IMR-90 (cell line): Measurements from ENCODE around the gene BNIP5. TPM values are rescaled to one million over a fixed set of nuclear protein-coding genes. Genes with fewer than 3 reads are reported as not detected.

Source experiments
- ATAC-seq: fragments of 200-7000 bp; cut with Tn5 transposase; 2 replicates; pipeline ENCODE4 v1.9.1; 2020; ENCODE audit warnings: low read depth, mild to moderate bottlenecking, moderate library complexity
- BruUV-seq: library from RNA; stranded (reverse); fragments of 400-500 nt; replicated peaks from 2 replicates; lab custom pipeline; 2021; lab: Mats Ljungman, UMichigan
- CTCF ChIA-PET: fragments of 300-600 bp; formaldehyde crosslinking; extraction: SDS; loops from one replicate; lab custom pipeline; 2021; ENCODE audit warnings: antibody characterized with exemption; lab: Yijun Ruan, JAX
- POLR2A ChIA-PET: fragments of 300-600 bp; sonication (Branson Sonifier 250); formaldehyde crosslinking; loops from one replicate; lab custom pipeline; 2022; ENCODE audit warnings: antibody characterized with exemption; ENCODE audit not compliant: unreplicated experiment; lab: Charles Lee
- DNase-seq: peaks from one replicate; pipeline ENCODE4 v3.0.0; 2013
- H2AFZ ChIP-seq: replicated peaks from 2 replicates; pipeline ENCODE3; 2013; ENCODE audit warnings: low read length, mild to moderate bottlenecking; ENCODE audit not compliant: poor library complexity
- H2AK5ac ChIP-seq: 2 replicates; pipeline ENCODE4 v1.6.1; 2013; ENCODE audit warnings: low read depth, low read length, inconsistent platforms
- H2AK9ac ChIP-seq: replicated peaks from 2 replicates; pipeline ENCODE3; 2013; ENCODE audit warnings: mild to moderate bottlenecking, low read depth, low read length, moderate library complexity; ENCODE audit not compliant: poor library complexity
- H2BK120ac ChIP-seq: 2 replicates; pipeline ENCODE4 v1.6.1; 2013; ENCODE audit warnings: low read depth, low read length, inconsistent platforms
- H2BK15ac ChIP-seq: 3 replicates; pipeline ENCODE4 v1.6.1; 2013; ENCODE audit warnings: low read depth, low read length, inconsistent platforms
- H2BK20ac ChIP-seq: 2 replicates; pipeline ENCODE4 v1.6.1; 2013; ENCODE audit warnings: low read depth, mild to moderate bottlenecking, inconsistent platforms, low read length, moderate library complexity
- H2BK5ac ChIP-seq: 2 replicates; pipeline ENCODE4 v1.6.1; 2013; ENCODE audit warnings: mild to moderate bottlenecking, low read depth, low read length, inconsistent platforms; ENCODE audit not compliant: poor library complexity, severe bottlenecking
- H3K14ac ChIP-seq: replicated peaks from 2 replicates; pipeline ENCODE4 v1.6.1; 2013; ENCODE audit warnings: low read depth, low read length, inconsistent platforms
- H3K18ac ChIP-seq: 2 replicates; pipeline ENCODE4 v1.6.1; 2013; ENCODE audit warnings: low read depth, low read length, control low read depth
- H3K23ac ChIP-seq: 2 replicates; pipeline ENCODE4 v1.6.1; 2013; ENCODE audit warnings: low read depth, low read length, inconsistent platforms
- H3K27ac ChIP-seq: 2 replicates; pipeline ENCODE4 v1.5.1; 2013; ENCODE audit warnings: mild to moderate bottlenecking, control low read depth, low read length; ENCODE audit not compliant: insufficient read depth
- H3K27me3 ChIP-seq: 2 replicates; pipeline ENCODE4 v1.6.1; 2013; ENCODE audit warnings: low read length; ENCODE audit not compliant: control insufficient read depth, insufficient read depth
- H3K36me3 ChIP-seq: 2 replicates; pipeline ENCODE4 v1.6.1; 2013; ENCODE audit warnings: low read length, mixed read lengths; ENCODE audit not compliant: control insufficient read depth, insufficient read depth
- H3K4ac ChIP-seq: 2 replicates; pipeline ENCODE4 v1.6.1; 2013; ENCODE audit warnings: low read depth, low read length, inconsistent platforms
- H3K4me1 ChIP-seq: 2 replicates; pipeline ENCODE4 v1.6.1; 2013; ENCODE audit warnings: low read length, mixed read lengths; ENCODE audit not compliant: control insufficient read depth, insufficient read depth
- H3K4me2 ChIP-seq: 2 replicates; pipeline ENCODE4 v1.6.1; 2013; ENCODE audit warnings: low read depth, mild to moderate bottlenecking, control low read depth, low read length, moderate library complexity
- H3K4me3 ChIP-seq: 2 replicates; pipeline ENCODE4 v1.5.1; 2013; ENCODE audit warnings: low read depth, mild to moderate bottlenecking, control low read depth, low read length, moderate library complexity; ENCODE audit not compliant: insufficient read depth
- H3K56ac ChIP-seq: 2 replicates; pipeline ENCODE4 v1.6.1; 2013; ENCODE audit warnings: low read length, inconsistent platforms; ENCODE audit not compliant: insufficient read depth; ENCODE audit errors: extremely low read depth
- H3K79me1 ChIP-seq, 2 experiments: 2 replicates each; pipeline ENCODE4 v1.6.1; 2013; ENCODE audit warnings: low read length in 2 of 2, inconsistent platforms in 1 of 2, low read depth in 1 of 2
- H3K9ac ChIP-seq: 2 replicates; pipeline ENCODE4 v1.6.1; 2013; ENCODE audit warnings: low read depth, low read length, control low read depth
- H3K9me1 ChIP-seq: 2 replicates; pipeline ENCODE4 v1.6.1; 2013; ENCODE audit warnings: low read length, inconsistent platforms; ENCODE audit not compliant: insufficient read depth
- H3K9me3 ChIP-seq: 2 replicates; pipeline ENCODE4 v1.6.1; 2013; ENCODE audit warnings: low read length; ENCODE audit not compliant: control insufficient read depth, insufficient read depth
- H4K20me1 ChIP-seq: 2 replicates; pipeline ENCODE4 v1.6.1; 2013; ENCODE audit warnings: low read length, inconsistent platforms; ENCODE audit not compliant: insufficient read depth
- H4K5ac ChIP-seq: 2 replicates; pipeline ENCODE4 v1.6.1; 2013; ENCODE audit warnings: mild to moderate bottlenecking, low read depth, low read length, control low read depth
- H4K8ac ChIP-seq, 2 experiments: 2 replicates each; pipeline ENCODE4 v1.6.1; 2013; ENCODE audit warnings: low read depth in 2 of 2, low read length in 2 of 2, control low read depth in 1 of 2, inconsistent platforms in 1 of 2
- H4K91ac ChIP-seq: 2 replicates; pipeline ENCODE4 v1.6.1; 2013; ENCODE audit warnings: low read depth, low read length, inconsistent platforms; ENCODE audit not compliant: insufficient read depth
- BHLHE40 ChIP-seq: fragments of 150-350 bp; IDR thresholded peaks from 2 replicates; pipeline ENCODE4 v1.6.1; 2016; ENCODE audit warnings: mild to moderate bottlenecking, low read depth, low read length
- CEBPB ChIP-seq: IDR thresholded peaks from 2 replicates; pipeline ENCODE4 v1.6.1; 2012; ENCODE audit warnings: low read depth, low read length, improper control_type of control experiment
- CHD1 ChIP-seq: IDR thresholded peaks from 2 replicates; pipeline ENCODE4 v1.6.1; 2012; ENCODE audit warnings: low read depth, low read length, improper control_type of control experiment
- ELK1 ChIP-seq: fragments of 150-350 bp; IDR thresholded peaks from 2 replicates; pipeline ENCODE4 v1.6.1; 2016; ENCODE audit warnings: low read depth, mild to moderate bottlenecking, low read length, moderate library complexity, borderline replicate concordance
- FOS ChIP-seq: fragments of 150-350 bp; IDR thresholded peaks from 2 replicates; pipeline ENCODE4 v1.6.1; 2016; ENCODE audit warnings: low read depth, low read length
- MAFK ChIP-seq: IDR thresholded peaks from 2 replicates; pipeline ENCODE4 v1.6.1; 2012; ENCODE audit warnings: low read depth, low read length, improper control_type of control experiment
- MAZ ChIP-seq: IDR thresholded peaks from 2 replicates; pipeline ENCODE4 v1.6.1; 2012; ENCODE audit warnings: low read depth, mild to moderate bottlenecking, low read length, improper control_type of control experiment, moderate library complexity, borderline replicate concordance
- MXI1 ChIP-seq: IDR thresholded peaks from 2 replicates; pipeline ENCODE4 v1.6.1; 2012; ENCODE audit warnings: low read depth, mild to moderate bottlenecking, low read length, moderate library complexity, borderline replicate concordance
- NFE2L2 ChIP-seq: fragments of 150-350 bp; IDR thresholded peaks from 2 replicates; pipeline ENCODE4 v1.6.1; 2016; ENCODE audit warnings: low read depth, mild to moderate bottlenecking, low read length
- POLR2A ChIP-seq: IDR thresholded peaks from 2 replicates; pipeline ENCODE4 v1.6.1; 2012; ENCODE audit warnings: mild to moderate bottlenecking, low read depth, low read length
- RAD21 ChIP-seq: IDR thresholded peaks from 2 replicates; pipeline ENCODE4 v1.6.1; 2012; ENCODE audit warnings: low read length, improper control_type of control experiment
- RCOR1 ChIP-seq: IDR thresholded peaks from 2 replicates; pipeline ENCODE4 v1.6.1; 2012; ENCODE audit warnings: mild to moderate bottlenecking, low read length, improper control_type of control experiment; ENCODE audit not compliant: insufficient replicate concordance
- RFX5 ChIP-seq: IDR thresholded peaks from 2 replicates; pipeline ENCODE4 v1.8.0; 2012; ENCODE audit warnings: low read depth, mild to moderate bottlenecking, low read length, moderate library complexity
- SMC3 ChIP-seq: fragments of 150-350 bp; IDR thresholded peaks from 2 replicates; pipeline ENCODE4 v1.6.1; 2016; ENCODE audit warnings: low read depth, mild to moderate bottlenecking, antibody characterized with exemption, low read length, moderate library complexity
- USF2 ChIP-seq: fragments of 150-350 bp; IDR thresholded peaks from 2 replicates; pipeline ENCODE4 v1.6.1; 2017; ENCODE audit warnings: mild to moderate bottlenecking, antibody characterized with exemption, low read length, low read depth
- WGBS, 2 experiments: methylation state at CpG; one replicate each; pipeline versions ENCODE4 v1.1.5 to v1.1.7; 2013; ENCODE audit warnings: missing lambda C conversion rate in 2 of 2; ENCODE audit not compliant: insufficient read length in 1 of 2; ENCODE audit errors: extremely low coverage in 2 of 2; 5-methylcytosine and 5-hydroxymethylcytosine counted together
- dilution Hi-C: fragments of 300-500 bp; cut with HindIII; formaldehyde crosslinking; loops from one replicate; pipeline ENCODE4 v1.14.3; 2018; ENCODE audit warnings: low sequenced_read_pairs; ENCODE audit not compliant: unreplicated experiment
- in situ Hi-C: fragments of 300-500 bp; cut with MboI; formaldehyde crosslinking; loops from 3 replicates; pipeline ENCODE4 v1.14.3; 2019; ENCODE audit warnings: low sequenced_read_pairs, inconsistent platforms, mixed read lengths
- intact Hi-C: fragments of 100-400 bp; cut with micrococcal nuclease; formaldehyde crosslinking; loops from 2 replicates; pipeline ENCODE4 v1.10.0; 2022
- polyA plus RNA-seq, 3 experiments: library from polyadenylated mRNA; depleted of rRNA; stranded (reverse); fragments of >200 nt; gene quantifications; 2 replicates each; pipeline ENCODE4 v1.2.3, GENCODE V29; 2012; ENCODE audit warnings: low replicate concordance in 1 of 3
- total RNA-seq: library from RNA; depleted of rRNA; stranded (reverse); fragments of >200 nt; gene quantifications from 2 replicates; pipeline ENCODE4 v1.2.3, GENCODE V29; 2012
- TF ChIP-seq, protein P1 (sequence below): conservative IDR thresholded peaks from 2 replicates; pipeline ENCODE4 v1.5.1; 2012; ENCODE audit warnings: mild to moderate bottlenecking, low read depth, low read length, improper control_type of control experiment

The BNIP5 gene
- total and polyA plus RNA-seq, 2 of the 4 experiments (the other 2 are of a cell fraction): not detected

DNA sequence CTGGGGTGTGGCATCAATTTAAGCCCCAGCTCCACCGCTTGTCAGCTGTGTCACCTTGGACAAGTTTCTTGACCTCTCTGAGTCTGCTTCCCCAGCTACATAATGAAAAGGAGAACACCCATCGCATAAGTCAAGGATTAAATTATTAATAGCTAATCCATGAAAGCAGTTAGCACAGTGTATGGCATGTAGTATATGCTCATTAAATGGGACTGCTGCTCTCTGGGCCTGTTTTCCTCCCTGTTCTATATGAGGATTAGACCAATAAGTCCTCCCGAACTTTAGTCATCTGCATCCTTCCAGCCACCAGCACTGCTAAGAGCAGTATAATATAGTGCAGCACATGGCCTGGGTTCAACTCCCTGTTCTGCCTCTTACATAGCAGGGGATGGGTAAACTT is 31.1 kb upstream of the BNIP5 start:
- no peak overlapping the region for H3K4me3 ChIP-seq
- H2AFZ ChIP-seq: no peak overlapping the region
- no TSS peak for BruUV-seq
- CTCF ChIA-PET: interaction anchor here (1.1 kb wide), 1 partner anchor 65 kb away, joined by 3 read pairs; no protein-coding TSS in a partner anchor
- no peak overlapping the region for H2BK5ac ChIP-seq
- no peak overlapping the region for H4K8ac ChIP-seq
- intact Hi-C loops: no loop called here
- ATAC-seq: no peak
- 0 out of 2 replicates have a peak, but pooled peaks cover 3% of the 10 kb centered on the region for H3K9me1 ChIP-seq
- WGBS, 2 experiments: no CpG with 5 or more reads among the region's 3 CpGs
- H4K20me1 ChIP-seq: no peaks in the 10 kb centered on the region
- H3K4me2 ChIP-seq: no peak overlapping the region
- no peak overlapping the region for H3K23ac ChIP-seq
- H3K79me1 ChIP-seq: no peaks in the 10 kb centered on the region
- no peak overlapping the region for H3K18ac ChIP-seq
- dilution Hi-C loops: no loop called here
- no peak overlapping the region for H2BK120ac ChIP-seq
- no peak overlapping the region for H3K56ac ChIP-seq
- no peak for TF ChIP-seq RCOR1
- no peak for TF ChIP-seq ELK1
- TF ChIP-seq POLR2A: no peak
- TF ChIP-seq RFX5: no peak
- TF ChIP-seq CHD1: no peak
- no peak for TF ChIP-seq MAZ
- TF ChIP-seq SMC3: no peak
- TF ChIP-seq BHLHE40: no peak
- TF ChIP-seq NFE2L2: no peak
- TF ChIP-seq CEBPB: no peak
- no peak for TF ChIP-seq MXI1
- no peak for TF ChIP-seq MAFK
- TF ChIP-seq, protein P1, sequence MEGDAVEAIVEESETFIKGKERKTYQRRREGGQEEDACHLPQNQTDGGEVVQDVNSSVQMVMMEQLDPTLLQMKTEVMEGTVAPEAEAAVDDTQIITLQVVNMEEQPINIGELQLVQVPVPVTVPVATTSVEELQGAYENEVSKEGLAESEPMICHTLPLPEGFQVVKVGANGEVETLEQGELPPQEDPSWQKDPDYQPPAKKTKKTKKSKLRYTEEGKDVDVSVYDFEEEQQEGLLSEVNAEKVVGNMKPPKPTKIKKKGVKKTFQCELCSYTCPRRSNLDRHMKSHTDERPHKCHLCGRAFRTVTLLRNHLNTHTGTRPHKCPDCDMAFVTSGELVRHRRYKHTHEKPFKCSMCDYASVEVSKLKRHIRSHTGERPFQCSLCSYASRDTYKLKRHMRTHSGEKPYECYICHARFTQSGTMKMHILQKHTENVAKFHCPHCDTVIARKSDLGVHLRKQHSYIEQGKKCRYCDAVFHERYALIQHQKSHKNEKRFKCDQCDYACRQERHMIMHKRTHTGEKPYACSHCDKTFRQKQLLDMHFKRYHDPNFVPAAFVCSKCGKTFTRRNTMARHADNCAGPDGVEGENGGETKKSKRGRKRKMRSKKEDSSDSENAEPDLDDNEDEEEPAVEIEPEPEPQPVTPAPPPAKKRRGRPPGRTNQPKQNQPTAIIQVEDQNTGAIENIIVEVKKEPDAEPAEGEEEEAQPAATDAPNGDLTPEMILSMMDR: no peak
- TF ChIP-seq RAD21: no peak
- no peak for TF ChIP-seq FOS
- no peak for TF ChIP-seq USF2
- in situ Hi-C loops: no loop called here
- H3K14ac ChIP-seq: no peak overlapping the region
- no peaks in the 10 kb centered on the region for H3K36me3 ChIP-seq
- H2BK20ac ChIP-seq: no peak overlapping the region
- no peak overlapping the region; the same call in 2 of the 3 replicates for H2BK15ac ChIP-seq
- no peak overlapping the region for H3K9ac ChIP-seq
- H3K4ac ChIP-seq: no peak overlapping the region; the same call in 1 of the 2 replicates
- no peak overlapping the region for H2AK5ac ChIP-seq
- H3K27me3 ChIP-seq: peaks cover 11% of the 10 kb centered on the region
- H2AK9ac ChIP-seq: no peak overlapping the region
- no peak overlapping the region for H4K91ac ChIP-seq
- H3K4me1 ChIP-seq: peaks cover 3% of the 10 kb centered on the region
- H4K5ac ChIP-seq: no peak overlapping the region
- no peak overlapping the region for H3K27ac ChIP-seq
- no peaks in the 10 kb centered on the region for H3K9me3 ChIP-seq
- no peak for DNase-seq
- POLR2A ChIA-PET: no interaction called here
